Measurements from ENCODE around the gene IQCM.

- no peak for TF ChIP-seq FOXM1 (IDR thresholded peaks at IDR 0.05; ENCODE audit: borderline replicate concordance)
- no peak for TF ChIP-seq ARNT (IDR thresholded peaks at IDR 0.05)
- TF ChIP-seq PKNOX1 (IDR thresholded peaks at IDR 0.05): no peak
- no peak for TF ChIP-seq SP1 (IDR thresholded peaks at IDR 0.05)
- no peak for TF ChIP-seq HDGF (IDR thresholded peaks at IDR 0.05; ENCODE audit: borderline replicate concordance)
- no peak for TF ChIP-seq NFRKB (IDR thresholded peaks at IDR 0.05)
- no peak for TF ChIP-seq FOXA1 (IDR thresholded peaks at IDR 0.05)
- TF ChIP-seq ELF4 (IDR thresholded peaks at IDR 0.05): no peak
These were observed 493.4 kb downstream of the IQCM start for GRCh38 chr4:149322203-149322602.
